NCI-H2029 treated with DMSO at 0.1 percent for 48 hours (cell line): ENCODE measurements around the gene SMIM36.
"Not testable (repeated sequence)": the region's sequence is repeated elsewhere in the genome, so short reads cannot be mapped to it uniquely, and the experiment has no call there.

Experiments used
- DNase-seq: peaks from one replicate; lab custom pipeline; 2025; lab: John Stamatoyannopoulos, UW

SMIM36 gene

GRCh38 chr17:55413825-55414489 lies 97.3 kb downstream of the SMIM36 start:
- no peak for DNase-seq

- no peak for DNase-seq
Observed at GRCh38 chr17:55411463-55411855, 99.8 kb downstream of the SMIM36 start.

GRCh38 chr17:55410722-55411462 lies 100.4 kb downstream of the SMIM36 start:
- DNase-seq, result peak; percentile 1

GRCh38 chr17:55409030-55409800 lies 102.0 kb downstream of the SMIM36 start:
- DNase-seq, result no peak

GRCh38 chr17:55407641-55408566 lies 103.3 kb downstream of the SMIM36 start:
- DNase-seq, result no peak

DNA sequence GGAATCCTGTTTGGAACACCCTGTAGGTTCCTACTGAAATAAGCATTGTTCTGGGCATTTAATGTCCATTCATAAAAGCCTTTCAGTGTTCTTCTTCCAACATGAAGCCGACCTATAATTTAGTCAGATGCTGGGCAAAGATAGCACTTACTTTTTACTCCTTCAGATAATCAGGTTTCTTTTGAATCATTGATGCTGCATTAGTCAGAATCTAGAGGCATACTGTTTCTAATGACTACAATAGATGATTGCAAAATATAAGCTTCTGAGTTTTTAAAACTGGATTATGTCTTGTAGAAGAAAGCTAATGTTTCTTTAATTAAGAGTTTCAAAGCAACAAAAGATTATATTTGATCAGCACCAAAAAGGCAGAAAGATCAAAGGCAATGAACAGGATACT lies 105.7 kb downstream of the SMIM36 start:
- no peak for DNase-seq

DNA sequence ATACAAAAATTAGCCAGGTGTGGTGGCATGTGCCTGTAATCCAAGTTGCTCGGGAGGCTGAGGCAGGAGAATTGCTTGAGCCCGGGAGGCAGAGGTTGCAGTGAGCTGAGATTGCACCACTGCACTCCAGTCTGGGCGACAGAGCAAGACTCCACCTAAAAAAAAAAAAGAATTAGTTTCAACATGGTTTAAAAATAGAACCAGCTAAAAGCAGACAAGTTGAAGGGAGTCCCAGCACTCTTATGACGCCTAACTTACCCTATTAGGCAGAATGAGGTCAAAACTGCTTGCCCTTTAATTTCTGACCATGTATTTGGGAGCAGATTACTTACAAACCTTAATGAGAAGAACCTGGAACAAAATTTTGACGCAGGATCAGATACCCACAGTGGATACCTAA lies 107.1 kb downstream of the SMIM36 start:
- not testable (repeated sequence) for DNase-seq

GRCh38 chr17:55402374-55402773 lies 108.9 kb downstream of the SMIM36 start:
- no peak for DNase-seq
